Thyroid gland (tissue), 4 donors: ENCODE data around the gene PIANP.

ENCODE experiments used
- POLR2A ChIP-seq, 2 donors: fragments of 450-650 bp; IDR thresholded peaks; one replicate each; pipeline ENCODE4 v1.6.1; 2017; ENCODE audit warnings: antibody characterized with exemption in 2 of 2, mild to moderate bottlenecking in 2 of 2, moderate library complexity in 1 of 2
- TF ChIP-seq, protein P1 (sequence below), 6 experiments: fragments of 200-600 bp in 3 of 6; fragments of 450-650 bp in 3 of 6; sonication (generic) in 3 of 6; IDR thresholded peaks; one replicate each; pipeline ENCODE4 v1.5.1; 2016 to 2019; ENCODE audit warnings: antibody characterized with exemption in 6 of 6, mild to moderate bottlenecking in 2 of 6, inconsistent platforms in 1 of 6, moderate library complexity in 1 of 6

DNA sequence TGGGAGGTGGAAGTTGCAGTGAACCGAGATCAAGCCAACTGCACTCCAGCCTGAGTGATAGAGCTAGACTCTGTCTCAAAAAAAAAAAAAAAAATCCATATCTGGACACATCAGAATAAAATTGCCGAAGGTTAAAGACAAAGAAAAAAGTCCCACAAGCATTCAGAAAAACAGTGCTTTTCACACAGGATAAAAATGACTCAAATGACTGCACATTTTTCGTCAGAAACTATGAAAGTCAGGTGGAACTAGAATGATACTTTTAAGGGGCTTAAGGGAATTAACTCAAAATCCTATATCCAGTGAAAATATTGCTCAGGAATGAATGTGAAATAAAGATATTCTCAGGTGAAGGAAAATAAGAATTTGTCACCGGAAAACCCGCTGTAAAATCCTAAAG, 36.1 kb upstream of the PIANP start:
- TF ChIP-seq, protein P1, sequence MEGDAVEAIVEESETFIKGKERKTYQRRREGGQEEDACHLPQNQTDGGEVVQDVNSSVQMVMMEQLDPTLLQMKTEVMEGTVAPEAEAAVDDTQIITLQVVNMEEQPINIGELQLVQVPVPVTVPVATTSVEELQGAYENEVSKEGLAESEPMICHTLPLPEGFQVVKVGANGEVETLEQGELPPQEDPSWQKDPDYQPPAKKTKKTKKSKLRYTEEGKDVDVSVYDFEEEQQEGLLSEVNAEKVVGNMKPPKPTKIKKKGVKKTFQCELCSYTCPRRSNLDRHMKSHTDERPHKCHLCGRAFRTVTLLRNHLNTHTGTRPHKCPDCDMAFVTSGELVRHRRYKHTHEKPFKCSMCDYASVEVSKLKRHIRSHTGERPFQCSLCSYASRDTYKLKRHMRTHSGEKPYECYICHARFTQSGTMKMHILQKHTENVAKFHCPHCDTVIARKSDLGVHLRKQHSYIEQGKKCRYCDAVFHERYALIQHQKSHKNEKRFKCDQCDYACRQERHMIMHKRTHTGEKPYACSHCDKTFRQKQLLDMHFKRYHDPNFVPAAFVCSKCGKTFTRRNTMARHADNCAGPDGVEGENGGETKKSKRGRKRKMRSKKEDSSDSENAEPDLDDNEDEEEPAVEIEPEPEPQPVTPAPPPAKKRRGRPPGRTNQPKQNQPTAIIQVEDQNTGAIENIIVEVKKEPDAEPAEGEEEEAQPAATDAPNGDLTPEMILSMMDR (IDR thresholded peaks at IDR 0.05): no peak
- TF ChIP-seq POLR2A (IDR thresholded peaks at IDR 0.05): no peak
